T-cell (primary cell): ENCODE measurements around the gene ACTL10. TPM values are rescaled to one million over a fixed set of nuclear protein-coding genes. Genes with fewer than 3 reads are reported as not detected.

ENCODE experiments used
- ATAC-seq, 4 experiments: fragments of 200-7000 bp in 3 of 4; fragments of 150-1000 bp in 1 of 4; cut with Tn5 transposase; replicated peaks in 1 of 4; 1 replicate in 3 of 4; 2 replicates in 1 of 4; pipeline ENCODE4 v1.10.0; 2021; ENCODE audit warnings: moderate library complexity in 3 of 4, mild to moderate bottlenecking in 2 of 4, moderate number of reproducible peaks in 1 of 4
- CTCF ChIA-PET, 2 donors: fragments of 300-600 bp; sonication (Branson Sonifier 250); formaldehyde crosslinking; loops; one replicate each; lab custom pipeline; 2022; ENCODE audit warnings: antibody characterized with exemption in 2 of 2; lab: Charles Lee
- POLR2A ChIA-PET, 2 donors: fragments of 300-600 bp; sonication (Branson Sonifier 250); formaldehyde crosslinking; loops; one replicate each; lab custom pipeline; 2022; ENCODE audit warnings: antibody characterized with exemption in 2 of 2; lab: Charles Lee
- DNase-seq, 35 experiments: peaks; one replicate each; pipeline versions ENCODE4 v3.0.0 to v3.0.0-alpha.2; 2013 to 2023
- H3K27ac ChIP-seq: one replicate; pipeline ENCODE4 v1.5.1; 2013; ENCODE audit warnings: low read length
- H3K27me3 ChIP-seq, 2 experiments: replicated peaks in 1 of 2; 1 replicate in 1 of 2; 2 replicates in 1 of 2; pipeline versions ENCODE4 v1.6.1 to v1.7.0; 2013; ENCODE audit warnings: low read length in 1 of 2, mixed read lengths in 1 of 2; ENCODE audit not compliant: control insufficient read depth in 2 of 2, insufficient read depth in 2 of 2; ENCODE audit errors: extremely low read depth in 1 of 2
- H3K36me3 ChIP-seq, 2 donors: 1 replicate in 1 of 2; 2 replicates in 1 of 2; pipeline versions ENCODE4 v1.6.1 to v1.7.0; 2013; ENCODE audit warnings: low read length in 1 of 2; ENCODE audit not compliant: control insufficient read depth in 2 of 2, insufficient read depth in 1 of 2; ENCODE audit errors: extremely low read depth in 1 of 2
- H3K4me1 ChIP-seq, 2 experiments: 1 replicate in 1 of 2; 2 replicates in 1 of 2; pipeline versions ENCODE4 v1.6.1 to v1.7.0; 2013; ENCODE audit warnings: low read length in 2 of 2, mixed read lengths in 1 of 2; ENCODE audit not compliant: insufficient read depth in 2 of 2, control insufficient read depth in 1 of 2; ENCODE audit errors: extremely low read depth in 1 of 2
- H3K4me3 ChIP-seq, 2 donors: 1 replicate in 1 of 2; 2 replicates in 1 of 2; pipeline versions ENCODE4 v1.5.1 to v1.7.0; 2013; ENCODE audit warnings: mild to moderate bottlenecking in 2 of 2, low read length in 1 of 2, moderate library complexity in 1 of 2; ENCODE audit not compliant: control insufficient read depth in 1 of 2; ENCODE audit errors: extremely low read depth in 1 of 2
- H3K9me3 ChIP-seq: 2 replicates; pipeline ENCODE4 v1.7.0; 2013
- H3K27ac Mint-ChIP-seq, 2 donors: one replicate each; pipeline ENCODE4 v1.8.0; 2020 to 2021; ENCODE audit warnings: mild to moderate bottlenecking in 2 of 2, mixed read lengths in 2 of 2
- H3K27me3 Mint-ChIP-seq, 2 donors: one replicate each; pipeline ENCODE4 v1.8.0; 2021 to 2022; ENCODE audit warnings: mixed read lengths in 2 of 2
- H3K36me3 Mint-ChIP-seq: one replicate; pipeline ENCODE4 v1.8.0; 2021; ENCODE audit warnings: mixed read lengths
- H3K4me1 Mint-ChIP-seq, 3 donors: one replicate each; pipeline ENCODE4 v1.8.0; 2020 to 2022; ENCODE audit warnings: mixed read lengths in 3 of 3, mild to moderate bottlenecking in 1 of 3
- H3K4me3 Mint-ChIP-seq, 3 donors: one replicate each; pipeline ENCODE4 v1.8.0; 2020 to 2022; ENCODE audit warnings: mild to moderate bottlenecking in 3 of 3, mixed read lengths in 3 of 3, moderate library complexity in 3 of 3
- H3K9me3 Mint-ChIP-seq, 3 donors: one replicate each; pipeline ENCODE4 v1.8.0; 2020 to 2022; ENCODE audit warnings: mixed read lengths in 3 of 3
- WGBS: methylation state at CpG from one replicate; pipeline ENCODE4 v1.1.5; 2013; ENCODE audit warnings: missing lambda C conversion rate; ENCODE audit not compliant: insufficient coverage; 5-methylcytosine and 5-hydroxymethylcytosine counted together
- total RNA-seq, 35 experiments: library from RNA in 6 of 35; stranded (reverse) in 6 of 35; fragments of 120-200 nt in 1 of 35; gene quantifications; one replicate each; pipeline versions ENCODE4 v1.2.1 to v1.2.4 and lab custom pipeline; 2013 to 2026

The ACTL10 gene
- total RNA-seq, 5 donors from 2014 or later (not counting 1 experiment from before 2014, with no cell fraction given) = 1.1 to 7.9 (median 6.1) TPM

- no peaks in the 10 kb centered on the region for H3K9me3 Mint-ChIP-seq
- ATAC-seq (no peak), DNase-seq (no peak)
- ChIA-PET CTCF (no interaction called here), POLR2A (no interaction called here)
- H3K36me3 Mint-ChIP-seq = no peaks in the 10 kb centered on the region
- peak overlapping the region; percentile 80 to 88 (median 84) for H3K4me3 Mint-ChIP-seq
- peak overlapping the region; percentile 56 to 64 for H3K27ac Mint-ChIP-seq
- H3K36me3 ChIP-seq = no peaks in the 10 kb centered on the region
- H3K4me1 Mint-ChIP-seq = peaks cover 27 to 38% (median 31%) of the 10 kb centered on the region in 3 donors
- H3K4me3 ChIP-seq = no peak overlapping the region
- H3K27me3 Mint-ChIP-seq = no peaks in the 10 kb centered on the region
- 80% methylated on average over 2 of the region's 4 CpGs for WGBS
- no peak overlapping the region for H3K27ac ChIP-seq
- H3K9me3 ChIP-seq = no peaks in the 10 kb centered on the region
- peaks cover 4 to 42% of the 10 kb centered on the region in 2 experiments for H3K4me1 ChIP-seq
- H3K27me3 ChIP-seq = peaks cover 0 to 3% of the 10 kb centered on the region in 2 experiments
Observed at GRCh38 chr20:33673114-33673409, 6.3 kb downstream of the ACTL10 start.

DNA sequence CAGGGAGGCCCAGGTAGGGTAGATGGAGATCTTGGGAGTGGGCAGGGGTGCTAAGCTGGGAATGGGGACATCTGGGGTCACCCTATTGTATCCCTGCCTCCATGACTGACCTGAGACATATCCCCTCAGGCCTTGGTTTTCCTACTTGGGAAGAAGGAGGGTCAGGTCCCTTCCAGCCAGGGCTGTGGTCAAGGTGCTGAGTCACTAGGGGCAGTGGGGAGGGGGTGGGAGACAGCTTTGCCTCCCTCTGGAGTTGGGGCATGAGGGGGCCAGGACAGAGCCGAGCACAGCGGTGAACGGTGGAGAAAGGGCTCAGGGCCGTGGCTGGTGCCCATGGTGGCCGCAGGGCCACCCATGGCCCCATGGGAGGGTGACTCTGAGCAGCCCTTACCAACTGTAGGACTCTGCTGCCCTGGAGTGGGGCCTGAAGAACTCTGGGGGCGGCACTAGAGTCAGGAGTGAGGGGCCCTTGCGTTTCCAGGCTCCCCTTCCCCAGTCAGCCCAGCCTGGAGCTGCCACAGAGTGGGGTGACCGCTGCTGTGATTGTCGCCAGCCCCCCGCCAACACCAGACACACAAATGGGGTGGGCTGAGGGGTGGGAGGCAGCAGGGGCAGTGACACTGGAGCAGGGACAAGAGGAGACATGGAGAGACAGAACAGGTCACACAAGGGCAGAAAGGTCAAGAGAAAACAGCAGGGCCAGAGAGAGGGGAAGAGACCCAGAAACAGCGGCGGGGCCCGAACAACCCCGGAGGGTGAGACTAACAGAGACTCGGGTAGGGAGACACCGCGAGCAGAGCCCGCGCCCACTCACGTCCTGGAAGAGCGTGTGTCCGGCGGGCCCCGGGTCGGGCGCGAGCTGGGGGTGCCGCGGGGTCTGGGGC lies 6.9 kb downstream of the ACTL10 start:
- H3K9me3 ChIP-seq = no peaks in the 10 kb centered on the region
- ATAC-seq = peak in 2 of 4 experiments; percentile 29 to 35
- peaks cover 10 to 42% of the 10 kb centered on the region in 2 experiments for H3K4me1 ChIP-seq
- H3K27me3 ChIP-seq = peaks cover 0 to 3% of the 10 kb centered on the region in 2 experiments
- Mint-ChIP-seq H3K4me1 (peaks cover 28 to 40% (median 32%) of the 10 kb centered on the region in 3 donors), H3K36me3 (no peaks in the 10 kb centered on the region), H3K4me3 (peak overlapping the region; percentile 80 to 88 (median 84)), H3K27ac (peak overlapping the region in 1 of 2 donors; percentile 80), H3K27me3 (no peaks in the 10 kb centered on the region), H3K9me3 (no peaks in the 10 kb centered on the region)
- no peak for DNase-seq
- ChIA-PET POLR2A (no interaction called here), CTCF (interaction anchor here in 1 of 2 donors (0.5 kb wide), 1 partner anchor 173 kb away, joined by 4 read pairs; no protein-coding TSS in a partner anchor)
- H3K36me3 ChIP-seq = no peaks in the 10 kb centered on the region
- H3K27ac ChIP-seq = no peak overlapping the region
- H3K4me3 ChIP-seq = peak overlapping the region; percentile 20 to 58
- 19% methylated on average over 24 of the region's 29 CpGs for WGBS

DNA sequence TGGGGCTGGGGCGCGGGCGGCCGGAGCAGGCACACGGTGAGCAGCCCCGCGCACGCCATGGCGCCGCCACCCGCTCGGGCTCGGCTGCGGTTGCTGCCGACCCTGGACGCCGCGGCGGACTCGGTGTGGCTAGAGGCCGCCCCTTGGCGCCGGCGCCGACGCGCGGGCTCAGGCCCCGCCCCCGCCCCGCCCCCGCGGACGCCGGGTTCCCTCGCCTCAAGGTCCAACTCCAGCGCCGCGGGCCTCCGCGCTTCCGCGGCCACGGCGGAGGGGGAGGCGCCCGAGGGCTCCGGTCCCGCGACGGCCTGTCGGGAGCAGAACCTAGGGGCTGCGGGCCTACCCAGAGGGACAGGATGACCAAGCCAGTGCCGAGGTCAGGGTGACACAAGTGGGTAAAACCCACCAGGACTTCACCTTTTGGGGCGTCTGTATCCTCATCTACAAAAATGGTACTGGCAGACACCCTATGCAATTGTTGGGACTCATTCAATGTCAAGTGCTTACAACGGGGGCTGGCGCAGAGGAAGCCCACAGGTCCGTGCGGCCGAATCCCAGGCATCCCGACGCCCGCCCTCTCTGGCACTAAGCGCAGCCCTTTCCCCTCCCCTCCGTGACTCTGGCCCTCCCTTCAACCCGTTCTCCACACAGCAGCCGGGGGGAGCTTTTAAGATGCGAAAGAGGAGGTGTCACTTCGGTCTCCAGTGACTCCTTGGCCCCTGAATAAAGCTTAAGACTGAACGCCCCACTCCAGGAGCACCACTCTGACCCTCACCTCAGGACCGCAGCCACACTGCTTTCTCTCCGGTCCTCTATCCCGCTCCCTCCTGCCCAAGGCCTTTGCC lies 7.8 kb downstream of the ACTL10 start, which contains the start of gene NECAB3:
TSS of gene NECAB3 (minus strand) at position 135 of the 842 bp plus-strand sequence. CDS start at position 59, 76 bp downstream.
- H3K9me3 Mint-ChIP-seq = no peaks in the 10 kb centered on the region
- ChIA-PET POLR2A (no interaction called here), CTCF (interaction anchor here in 1 of 2 donors (0.5 kb wide), 1 partner anchor 174 kb away, joined by 4 read pairs; no protein-coding TSS in a partner anchor)
- ATAC-seq (peak; percentile 73 to 81 (median 78)), DNase-seq (peak in 19 of 35 experiments; percentile 16 to 73 (median 36))
- peak within 1 kb of the TSS; percentile 62 to 80 for H3K27ac Mint-ChIP-seq
- peaks cover 15 to 51% of the 10 kb centered on the region in 2 experiments for H3K4me1 ChIP-seq
- H3K27me3 Mint-ChIP-seq = no peaks in the 10 kb centered on the region
- H3K4me3 Mint-ChIP-seq = peak within 1 kb of the TSS; percentile 80 to 88 (median 84)
- no peaks in the 10 kb centered on the region for H3K9me3 ChIP-seq
- no peaks in the 10 kb centered on the region for H3K36me3 ChIP-seq
- H3K4me1 Mint-ChIP-seq = peaks cover 37 to 46% (median 40%) of the 10 kb centered on the region in 3 donors
- H3K4me3 ChIP-seq = peak within 1 kb of the TSS; percentile 46 to 58
- H3K27me3 ChIP-seq = peaks cover 0 to 3% of the 10 kb centered on the region in 2 experiments
- no peak within 1 kb of the TSS for H3K27ac ChIP-seq
- WGBS = 11% methylated on average over 63 of the region's 73 CpGs
- no peaks in the 10 kb centered on the region for H3K36me3 Mint-ChIP-seq

DNA sequence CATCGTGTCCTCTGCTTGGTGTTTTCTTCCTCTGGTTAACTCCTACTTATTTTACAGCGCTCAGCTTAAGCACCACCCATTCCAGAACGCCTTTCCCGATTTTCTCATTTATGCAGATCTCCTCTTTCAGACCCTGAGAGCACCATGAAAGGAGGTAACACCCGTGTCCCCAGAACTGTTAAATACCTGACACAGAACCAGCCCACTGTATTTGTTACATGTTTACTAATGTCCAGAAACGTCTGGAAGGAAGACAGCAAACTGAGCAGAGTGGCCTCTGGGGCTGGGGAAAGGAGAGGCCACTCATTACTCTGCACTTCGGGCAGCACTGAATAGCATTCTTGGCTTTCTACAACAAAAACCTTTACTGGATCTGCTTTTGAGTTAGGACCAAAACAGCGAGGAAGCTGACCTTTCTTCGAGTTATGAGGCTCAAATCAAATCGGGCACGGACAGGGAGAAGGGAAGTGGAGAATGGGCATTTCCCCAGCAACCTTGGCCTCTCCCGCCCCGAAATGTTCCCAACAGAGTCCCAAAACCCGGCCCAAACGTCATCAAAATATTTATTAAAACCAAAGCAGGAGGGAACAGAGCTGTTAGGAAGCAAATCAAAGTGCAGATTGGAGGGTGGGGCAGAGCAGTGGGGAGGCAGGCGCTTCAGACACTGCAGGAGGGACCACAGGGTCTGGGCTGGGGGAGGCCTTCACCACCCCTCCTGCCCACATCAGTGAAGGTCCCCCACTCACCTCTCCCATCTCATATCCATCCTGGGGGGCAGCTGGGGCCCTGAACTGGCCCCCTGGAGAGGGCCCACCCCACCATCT lies 8.6 kb downstream of the ACTL10 start:
- DNase-seq (no peak), ATAC-seq (no peak)
- POLR2A ChIA-PET = no interaction called here
- no peaks in the 10 kb centered on the region for H3K9me3 ChIP-seq
- peaks cover 0 to 3% of the 10 kb centered on the region in 2 experiments for H3K27me3 ChIP-seq
- peaks cover 20 to 59% of the 10 kb centered on the region in 2 experiments for H3K4me1 ChIP-seq
- Mint-ChIP-seq H3K27me3 (no peaks in the 10 kb centered on the region), H3K4me1 (peaks cover 42 to 50% (median 49%) of the 10 kb centered on the region in 3 donors), H3K4me3 (peak overlapping the region; percentile 53 to 84 (median 79)), H3K9me3 (no peaks in the 10 kb centered on the region), H3K27ac (peak overlapping the region; percentile 24 to 62), H3K36me3 (no peaks in the 10 kb centered on the region)
- no peaks in the 10 kb centered on the region for H3K36me3 ChIP-seq
- CTCF ChIA-PET = no interaction called here
- no peak overlapping the region for H3K4me3 ChIP-seq
- WGBS = 98% methylated on average over 5 of the region's 16 CpGs
- no peak overlapping the region for H3K27ac ChIP-seq

DNA sequence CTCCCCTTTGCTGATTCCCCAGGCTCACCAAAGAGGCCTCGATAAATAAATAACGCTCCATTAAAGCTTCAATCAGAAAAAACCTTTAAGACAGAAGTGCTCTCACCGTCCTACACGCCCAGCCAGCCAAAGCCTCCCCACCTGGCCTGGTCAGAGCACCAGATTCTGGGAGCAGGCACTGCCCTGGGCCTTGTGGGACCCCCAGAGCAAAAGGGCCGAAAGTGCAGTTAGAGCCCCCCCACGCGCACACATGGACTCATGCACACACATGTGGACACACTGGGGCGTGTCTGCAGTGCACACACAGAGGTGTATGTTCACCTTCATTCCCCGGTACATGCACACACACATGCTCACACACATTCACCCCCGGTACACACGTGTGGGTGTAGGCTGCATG lies 9.4 kb downstream of the ACTL10 start:
- ATAC-seq = no peak
- Histone ChIP-seq H3K4me3 (no peak overlapping the region), H3K27me3 (peaks cover 0 to 3% of the 10 kb centered on the region in 2 experiments), H3K9me3 (no peaks in the 10 kb centered on the region), H3K27ac (no peak overlapping the region), H3K36me3 (no peaks in the 10 kb centered on the region), H3K4me1 (peaks cover 22 to 60% of the 10 kb centered on the region in 2 experiments)
- Mint-ChIP-seq H3K27ac (peak overlapping the region; percentile 43 to 52), H3K4me3 (peak overlapping the region in 2 of 3 donors; percentile 17 to 24), H3K27me3 (no peaks in the 10 kb centered on the region), H3K9me3 (no peaks in the 10 kb centered on the region), H3K36me3 (no peaks in the 10 kb centered on the region), H3K4me1 (peaks cover 42 to 55% (median 53%) of the 10 kb centered on the region in 3 donors)
- WGBS = 98% methylated on average over 11 of the region's 11 CpGs
- no peak for DNase-seq
- ChIA-PET CTCF (no interaction called here), POLR2A (no interaction called here)
